M059J (cell line): ENCODE results near the gene MPZL3. TPM values are rescaled to one million over a fixed set of nuclear protein-coding genes. Genes with fewer than 3 reads are reported as not detected.

Source experiments
- DNase-seq: peaks from one replicate; pipeline ENCODE4 v3.0.0-alpha.2; 2012; ENCODE audit warnings: low read depth
- total RNA-seq: library from RNA; depleted of rRNA; stranded (reverse); fragments of >200 nt; shearing (Covaris generic); gene quantifications from 2 replicates; pipeline ENCODE4 v1.2.3, GENCODE V29; 2014

MPZL3 gene
- total RNA-seq, 1 experiment from 2014 or later = 8.7 TPM

- no peak for DNase-seq
Measured at GRCh38 chr11:118264569-118265465, 12.7 kb upstream of the MPZL3 start.

GRCh38 chr11:118263695-118264568 lies 11.8 kb upstream of the MPZL3 start, which contains the start of gene MPZL2:
MPZL2 (minus strand) TSS chr11:118264297; CDS start chr11:118264153, 144 bp downstream.
- DNase-seq = peak; percentile 79

- no peak for DNase-seq
Measured at GRCh38 chr11:118263112-118263511, 10.9 kb upstream of the MPZL3 start.

- DNase-seq = no peak
Measured at GRCh38 chr11:118260353-118260752, 8.2 kb upstream of the MPZL3 start.

GRCh38 chr11:118259138-118259537 lies 7.0 kb upstream of the MPZL3 start:
- no peak for DNase-seq

- peak; percentile 28 for DNase-seq
Measured at GRCh38 chr11:118258410-118258809, 6.2 kb upstream of the MPZL3 start.

- DNase-seq = no peak
Measured at GRCh38 chr11:118252688-118253087, 523 bp upstream of the MPZL3 start.

GRCh38 chr11:118247041-118247440 lies 5.1 kb downstream of the MPZL3 start:
- DNase-seq = peak; percentile 71

GRCh38 chr11:118245936-118246562 lies 6.1 kb downstream of the MPZL3 start:
- no peak for DNase-seq

- DNase-seq = no peak
Measured at GRCh38 chr11:118243993-118244762, 8.0 kb downstream of the MPZL3 start.

- no peak for DNase-seq
Measured at GRCh38 chr11:118243161-118243560, 9.0 kb downstream of the MPZL3 start.

- no peak for DNase-seq
Measured at GRCh38 chr11:118241764-118242098, 10.4 kb downstream of the MPZL3 start.

GRCh38 chr11:118240999-118241763 lies 11.0 kb downstream of the MPZL3 start:
- peak; percentile 90 for DNase-seq

- DNase-seq = no peak
Measured at GRCh38 chr11:118239509-118240205, 12.5 kb downstream of the MPZL3 start.

- DNase-seq = no peak
Measured at GRCh38 chr11:118238929-118239328, 13.2 kb downstream of the MPZL3 start.

GRCh38 chr11:118238421-118238820 lies 13.7 kb downstream of the MPZL3 start:
- DNase-seq = no peak

GRCh38 chr11:118236170-118236569 lies 16.0 kb downstream of the MPZL3 start:
- no peak for DNase-seq

GRCh38 chr11:118234833-118235232 lies 17.3 kb downstream of the MPZL3 start:
- DNase-seq = no peak

GRCh38 chr11:118233850-118234249 lies 18.3 kb downstream of the MPZL3 start:
- no peak for DNase-seq

GRCh38 chr11:118233377-118233776 lies 18.8 kb downstream of the MPZL3 start:
- no peak for DNase-seq
